ENCODE measurements around the gene RPH3AL. TPM values are rescaled to one million over a fixed set of nuclear protein-coding genes. Genes with fewer than 3 reads are reported as not detected.

The RPH3AL gene
- total and polyA plus RNA-seq, 10 of the 15 experiments (the other 5 are each of a cell fraction or from before 2014, with no cell fraction given), result 0.04 to 1.2 (median 0.47) TPM; not detected in 2

DNA sequence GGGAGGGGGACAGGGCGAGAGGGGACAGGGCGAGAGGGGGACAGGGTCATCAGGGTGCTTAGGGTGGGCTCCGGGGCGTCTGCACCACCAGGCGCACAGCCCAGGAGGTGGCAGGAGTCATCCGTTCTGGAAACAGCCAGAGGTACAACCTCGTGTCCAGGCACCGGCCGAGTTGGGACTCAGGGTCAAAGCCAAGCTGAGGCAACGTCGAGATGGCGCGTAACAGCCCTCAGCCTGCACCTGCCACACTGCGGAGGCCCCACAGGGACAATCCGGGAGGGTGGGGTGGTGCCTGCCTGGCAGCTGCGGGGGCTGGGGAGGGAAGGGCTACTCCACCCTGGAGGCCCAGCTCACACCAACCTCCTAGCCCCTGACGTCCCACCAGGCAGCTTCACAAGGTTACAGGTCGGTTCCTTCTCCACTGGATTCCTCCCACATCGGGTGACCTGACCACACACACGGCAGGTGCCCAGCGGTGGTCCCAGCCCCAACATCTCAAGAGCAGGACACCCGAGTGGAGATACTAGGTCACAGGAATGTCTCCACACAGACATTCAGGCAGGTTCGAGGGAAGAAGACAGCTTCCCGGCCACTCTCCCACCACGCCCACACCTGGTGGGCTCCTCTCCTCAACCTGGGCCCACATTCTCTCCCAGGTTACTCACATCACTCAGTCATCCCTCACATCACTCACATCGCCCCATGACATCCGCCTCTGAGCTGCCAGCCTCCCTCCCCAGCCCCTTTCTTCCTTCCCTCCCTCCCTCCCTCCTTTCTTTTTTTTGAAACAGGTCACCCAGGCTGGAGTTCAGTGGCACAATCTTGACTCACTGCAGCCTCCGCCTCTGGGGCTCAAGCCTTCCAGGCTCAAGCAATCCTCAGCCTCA lies 47.3 kb downstream of the RPH3AL start:
- intact Hi-C loops (cut with micrococcal nuclease; ENCODE audit: unreplicated experiment) (loop anchor here (5.0 kb wide), 1 partner anchor 163 kb away; a partner anchor contains a TSS), in situ Hi-C loops (cut with MboI) (no loop called here)
- H3K4me1 ChIP-seq (ENCODE audit: control insufficient read depth, insufficient read depth, low read length), result no peaks in the 10 kb centered on the region
- no peak for TF ChIP-seq CEBPB (IDR thresholded peaks at IDR 0.05; ENCODE audit: borderline replicate concordance in 1 of 2, low read depth in 2 of 2, low read length in 2 of 2)
- no peak for TF ChIP-seq MTA2 (IDR thresholded peaks at IDR 0.05; ENCODE audit: low read depth)
- TF ChIP-seq, protein P1, sequence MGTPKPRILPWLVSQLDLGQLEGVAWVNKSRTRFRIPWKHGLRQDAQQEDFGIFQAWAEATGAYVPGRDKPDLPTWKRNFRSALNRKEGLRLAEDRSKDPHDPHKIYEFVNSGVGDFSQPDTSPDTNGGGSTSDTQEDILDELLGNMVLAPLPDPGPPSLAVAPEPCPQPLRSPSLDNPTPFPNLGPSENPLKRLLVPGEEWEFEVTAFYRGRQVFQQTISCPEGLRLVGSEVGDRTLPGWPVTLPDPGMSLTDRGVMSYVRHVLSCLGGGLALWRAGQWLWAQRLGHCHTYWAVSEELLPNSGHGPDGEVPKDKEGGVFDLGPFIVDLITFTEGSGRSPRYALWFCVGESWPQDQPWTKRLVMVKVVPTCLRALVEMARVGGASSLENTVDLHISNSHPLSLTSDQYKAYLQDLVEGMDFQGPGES (IDR thresholded peaks at IDR 0.05), result no peak
- no peak overlapping the region for H3K9ac ChIP-seq (ENCODE audit: control insufficient read depth, insufficient read depth, low read length)
- SMC1A ChIA-PET (ENCODE audit: uncharacterized antibody, unreplicated experiment), result no interaction called here
- ATAC-seq (no peak), DNase-seq (ENCODE audit: low read depth, low spot score) (no peak), FAIRE-seq (no peak)
- no TSS peak for BruUV-seq (replicated peaks)
- H3K79me2 ChIP-seq (ENCODE audit: control insufficient read depth, insufficient read depth, low read length), result no peaks in the 10 kb centered on the region
- H3K9me3 ChIP-seq (replicated peaks; ENCODE audit: control insufficient read depth, insufficient read depth, low read length), result no peaks in the 10 kb centered on the region
- CTCF ChIA-PET, result no interaction called here
- RAD21 ChIA-PET (ENCODE audit: unreplicated experiment), result no interaction called here
- no peak overlapping the region for H3K4me3 ChIP-seq
- H3K27ac ChIP-seq (ENCODE audit: control insufficient read depth, insufficient read depth), result no peak overlapping the region
- POLR2A ChIA-PET, result interaction anchor here (0.6 kb wide), 1 partner anchor 154 kb away, joined by 3 read pairs; no protein-coding TSS in a partner anchor
- H3K27me3 ChIP-seq (replicated peaks in 1 of 2; ENCODE audit: control insufficient read depth in 2 of 2, insufficient read depth in 2 of 2, low read length in 1 of 2), result no peaks in the 10 kb centered on the region
- H2AFZ ChIP-seq (ENCODE audit: control insufficient read depth, low read depth, low read length), result no peak overlapping the region
- 51% methylated on average over 25 of the region's 28 CpGs for WGBS (ENCODE audit: insufficient coverage, insufficient replicate concordance, low lambda C conversion rate, missing lambda C conversion rate)
- no peak overlapping the region for H3K4me2 ChIP-seq (ENCODE audit: control insufficient read depth, insufficient read depth)
- H4K20me1 ChIP-seq (ENCODE audit: control insufficient read depth, insufficient read depth), result no peaks in the 10 kb centered on the region
- no peaks in the 10 kb centered on the region for H3K36me3 ChIP-seq (ENCODE audit: control insufficient read depth in 2 of 2, insufficient read depth in 2 of 2, low read length in 1 of 2)

DNA sequence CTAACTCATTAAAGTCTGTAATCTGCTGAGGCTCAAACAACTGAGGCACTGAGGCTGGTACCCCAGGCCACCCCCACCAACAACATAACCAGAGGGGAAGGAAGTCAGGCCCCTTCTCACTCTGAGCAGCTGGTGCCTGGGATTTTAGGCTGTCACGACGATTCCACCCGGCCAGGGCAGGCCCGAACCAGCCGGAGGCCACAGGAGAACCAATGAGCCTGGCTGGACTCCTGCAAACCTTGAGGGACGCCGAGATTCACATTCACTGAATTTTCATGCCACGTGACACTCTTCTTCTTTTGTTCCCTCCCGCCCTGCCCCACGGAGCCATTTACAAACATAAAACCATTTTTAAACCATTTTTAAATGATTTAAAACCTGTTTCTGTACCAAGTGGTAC lies 48.1 kb downstream of the RPH3AL start:
- intact Hi-C loops (cut with micrococcal nuclease; ENCODE audit: unreplicated experiment), result no loop called here
- H3K27ac ChIP-seq (ENCODE audit: control insufficient read depth, insufficient read depth), result no peak overlapping the region
- H3K36me3 ChIP-seq (ENCODE audit: control insufficient read depth in 2 of 2, insufficient read depth in 2 of 2, low read length in 1 of 2), result no peaks in the 10 kb centered on the region
- DNase-seq (ENCODE audit: low read depth, low spot score), result no peak
- H3K4me2 ChIP-seq (ENCODE audit: control insufficient read depth, insufficient read depth), result no peak overlapping the region
- POLR2A ChIA-PET, result no interaction called here
- no peaks in the 10 kb centered on the region for H3K27me3 ChIP-seq (replicated peaks in 1 of 2; ENCODE audit: control insufficient read depth in 2 of 2, insufficient read depth in 2 of 2, low read length in 1 of 2)
- FAIRE-seq, result no peak
- CTCF ChIA-PET, result no interaction called here
- H4K20me1 ChIP-seq (ENCODE audit: control insufficient read depth, insufficient read depth), result no peaks in the 10 kb centered on the region
- no peak overlapping the region for H3K9ac ChIP-seq (ENCODE audit: control insufficient read depth, insufficient read depth, low read length)
- 0% methylated on average over 7 of the region's 10 CpGs for WGBS (ENCODE audit: insufficient coverage, insufficient replicate concordance, low lambda C conversion rate, missing lambda C conversion rate)
- ATAC-seq, result no peak
- in situ Hi-C loops (cut with MboI), result no loop called here
- no peak overlapping the region for H3K4me3 ChIP-seq
- H3K9me3 ChIP-seq (replicated peaks; ENCODE audit: control insufficient read depth, insufficient read depth, low read length), result no peaks in the 10 kb centered on the region
- SMC1A ChIA-PET (ENCODE audit: uncharacterized antibody, unreplicated experiment), result no interaction called here
- no peaks in the 10 kb centered on the region for H3K79me2 ChIP-seq (ENCODE audit: control insufficient read depth, insufficient read depth, low read length)
- no peak overlapping the region for H2AFZ ChIP-seq (ENCODE audit: control insufficient read depth, low read depth, low read length)
- RAD21 ChIA-PET (ENCODE audit: unreplicated experiment), result no interaction called here
- BruUV-seq (replicated peaks), result no TSS peak
- H3K4me1 ChIP-seq (ENCODE audit: control insufficient read depth, insufficient read depth, low read length), result no peaks in the 10 kb centered on the region
- TF ChIP-seq, protein P2, sequence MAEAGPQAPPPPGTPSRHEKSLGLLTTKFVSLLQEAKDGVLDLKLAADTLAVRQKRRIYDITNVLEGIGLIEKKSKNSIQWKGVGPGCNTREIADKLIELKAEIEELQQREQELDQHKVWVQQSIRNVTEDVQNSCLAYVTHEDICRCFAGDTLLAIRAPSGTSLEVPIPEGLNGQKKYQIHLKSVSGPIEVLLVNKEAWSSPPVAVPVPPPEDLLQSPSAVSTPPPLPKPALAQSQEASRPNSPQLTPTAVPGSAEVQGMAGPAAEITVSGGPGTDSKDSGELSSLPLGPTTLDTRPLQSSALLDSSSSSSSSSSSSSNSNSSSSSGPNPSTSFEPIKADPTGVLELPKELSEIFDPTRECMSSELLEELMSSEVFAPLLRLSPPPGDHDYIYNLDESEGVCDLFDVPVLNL (IDR thresholded peaks at IDR 0.05; ENCODE audit: low read depth, low read length), result no peak
- TF ChIP-seq NFIC (IDR thresholded peaks at IDR 0.05; ENCODE audit: low read depth, low read length) (no peak), CHD1 (IDR thresholded peaks at IDR 0.05; ENCODE audit: low read depth, low read length) (no peak), MTA2 (IDR thresholded peaks at IDR 0.05; ENCODE audit: low read depth) (no peak), ATF7 (IDR thresholded peaks at IDR 0.05; ENCODE audit: low read depth) (no peak), SRF (IDR thresholded peaks at IDR 0.05; ENCODE audit: low read depth in 2 of 2, low read length in 2 of 2) (no peak)
- TF ChIP-seq, protein P3, sequence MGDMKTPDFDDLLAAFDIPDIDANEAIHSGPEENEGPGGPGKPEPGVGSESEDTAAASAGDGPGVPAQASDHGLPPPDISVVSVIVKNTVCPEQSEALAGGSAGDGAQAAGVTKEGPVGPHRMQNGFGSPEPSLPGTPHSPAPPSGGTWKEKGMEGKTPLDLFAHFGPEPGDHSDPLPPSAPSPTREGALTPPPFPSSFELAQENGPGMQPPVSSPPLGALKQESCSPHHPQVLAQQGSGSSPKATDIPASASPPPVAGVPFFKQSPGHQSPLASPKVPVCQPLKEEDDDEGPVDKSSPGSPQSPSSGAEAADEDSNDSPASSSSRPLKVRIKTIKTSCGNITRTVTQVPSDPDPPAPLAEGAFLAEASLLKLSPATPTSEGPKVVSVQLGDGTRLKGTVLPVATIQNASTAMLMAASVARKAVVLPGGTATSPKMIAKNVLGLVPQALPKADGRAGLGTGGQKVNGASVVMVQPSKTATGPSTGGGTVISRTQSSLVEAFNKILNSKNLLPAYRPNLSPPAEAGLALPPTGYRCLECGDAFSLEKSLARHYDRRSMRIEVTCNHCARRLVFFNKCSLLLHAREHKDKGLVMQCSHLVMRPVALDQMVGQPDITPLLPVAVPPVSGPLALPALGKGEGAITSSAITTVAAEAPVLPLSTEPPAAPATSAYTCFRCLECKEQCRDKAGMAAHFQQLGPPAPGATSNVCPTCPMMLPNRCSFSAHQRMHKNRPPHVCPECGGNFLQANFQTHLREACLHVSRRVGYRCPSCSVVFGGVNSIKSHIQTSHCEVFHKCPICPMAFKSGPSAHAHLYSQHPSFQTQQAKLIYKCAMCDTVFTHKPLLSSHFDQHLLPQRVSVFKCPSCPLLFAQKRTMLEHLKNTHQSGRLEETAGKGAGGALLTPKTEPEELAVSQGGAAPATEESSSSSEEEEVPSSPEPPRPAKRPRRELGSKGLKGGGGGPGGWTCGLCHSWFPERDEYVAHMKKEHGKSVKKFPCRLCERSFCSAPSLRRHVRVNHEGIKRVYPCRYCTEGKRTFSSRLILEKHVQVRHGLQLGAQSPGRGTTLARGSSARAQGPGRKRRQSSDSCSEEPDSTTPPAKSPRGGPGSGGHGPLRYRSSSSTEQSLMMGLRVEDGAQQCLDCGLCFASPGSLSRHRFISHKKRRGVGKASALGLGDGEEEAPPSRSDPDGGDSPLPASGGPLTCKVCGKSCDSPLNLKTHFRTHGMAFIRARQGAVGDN (IDR thresholded peaks at IDR 0.05), result no peak
